Measurements from ENCODE around the gene HERPUD1.
"Not testable (repeated sequence)": the region's sequence is repeated elsewhere in the genome, so short reads cannot be mapped to it uniquely, and the experiment has no call there.

Gene HERPUD1

GRCh38 chr16:56911771-56912571 lies 20.0 kb upstream of the HERPUD1 start:
- no peak for DNase-seq

GRCh38 chr16:56912746-56913708 lies 18.9 kb upstream of the HERPUD1 start:
- DNase-seq = no peak

- no peak for DNase-seq
Measured at GRCh38 chr16:56914896-56915295, 17.0 kb upstream of the HERPUD1 start.

- DNase-seq = no peak
Measured at GRCh38 chr16:56915336-56916119, 16.4 kb upstream of the HERPUD1 start.

- DNase-seq = no peak
Measured at GRCh38 chr16:56916571-56917403, 15.2 kb upstream of the HERPUD1 start.

GRCh38 chr16:56918467-56919012 lies 13.4 kb upstream of the HERPUD1 start:
- DNase-seq = no peak

- no peak for DNase-seq
Measured at GRCh38 chr16:56919099-56919800, 12.7 kb upstream of the HERPUD1 start.

GRCh38 chr16:56921571-56921970 lies 10.4 kb upstream of the HERPUD1 start:
- DNase-seq = no peak

GRCh38 chr16:56923481-56924091 lies 8.4 kb upstream of the HERPUD1 start:
- no peak for DNase-seq

- no peak for DNase-seq
Measured at GRCh38 chr16:56927471-56927870, 4.5 kb upstream of the HERPUD1 start.

GRCh38 chr16:56929639-56930038 lies 2.3 kb upstream of the HERPUD1 start:
- no peak for DNase-seq

- no peak for DNase-seq
Measured at GRCh38 chr16:56930486-56931270, 1.3 kb upstream of the HERPUD1 start.

- no peak for DNase-seq
Measured at GRCh38 chr16:56931271-56931891, 561 bp upstream of the HERPUD1 start.

GRCh38 chr16:56932721-56933619 lies 1.0 kb downstream of the HERPUD1 start:
- DNase-seq = peak; percentile 10

- no peak for DNase-seq
Measured at GRCh38 chr16:56933828-56934598, 2.1 kb downstream of the HERPUD1 start.

GRCh38 chr16:56934599-56935145 lies 2.7 kb downstream of the HERPUD1 start:
- DNase-seq = not testable (repeated sequence)

GRCh38 chr16:56935201-56935600 lies 3.3 kb downstream of the HERPUD1 start:
- no peak for DNase-seq
